Measurements from ENCODE around the gene SLC26A8. TPM values are rescaled to one million over a fixed set of nuclear protein-coding genes. Genes with fewer than 3 reads are reported as not detected.

SLC26A8 gene
- total RNA-seq, 1 donor from 2014 or later, result 1.2 TPM

DNA sequence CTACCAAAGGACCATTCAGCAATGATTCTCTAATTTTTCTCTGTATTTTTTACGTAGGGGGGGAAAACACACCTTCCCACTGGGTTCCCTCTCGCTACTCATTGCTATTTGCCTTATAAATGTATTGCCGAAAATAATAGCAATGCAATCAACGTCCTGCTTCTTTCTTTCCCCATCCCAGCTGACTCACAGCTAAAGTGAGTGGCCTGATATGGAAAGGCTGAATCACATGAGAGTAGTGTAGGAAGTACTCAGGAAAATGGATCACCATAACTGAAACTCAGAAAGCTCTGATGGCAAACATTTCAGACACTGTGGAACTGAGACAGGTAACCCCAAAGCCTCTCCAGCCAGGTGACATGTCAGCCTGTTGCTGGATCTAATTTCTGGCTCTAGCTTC lies 54.3 kb downstream of the SLC26A8 start:
- no peaks in the 10 kb centered on the region for H3K9me3 ChIP-seq
- ATAC-seq, result no peak
- no peak for TF ChIP-seq CTCF (IDR thresholded peaks at IDR 0.05)

GRCh38 chr6:35969646-35970045 lies 54.8 kb downstream of the SLC26A8 start:
- intact Hi-C loops (cut with DNase I), result no loop called here
- DNase-seq (no peak), ATAC-seq (no peak)
- Histone ChIP-seq H3K4me3 (no peak overlapping the region), H3K9me3 (no peaks in the 10 kb centered on the region), H3K4me1 (no peaks in the 10 kb centered on the region), H3K27me3 (ENCODE audit: low read depth) (no peaks in the 10 kb centered on the region), H3K36me3 (no peaks in the 10 kb centered on the region), H3K27ac (no peak overlapping the region)
- TF ChIP-seq CTCF (IDR thresholded peaks at IDR 0.05), result no peak

More for the DNA sequence above, 54.3 kb downstream of the SLC26A8 start:
- no peak overlapping the region for H3K4me3 ChIP-seq
- intact Hi-C loops (cut with DNase I), result no loop called here
- no peaks in the 10 kb centered on the region for H3K27me3 ChIP-seq (ENCODE audit: low read depth)
- DNase-seq, result no peak
- no peaks in the 10 kb centered on the region for H3K36me3 ChIP-seq
- H3K4me1 ChIP-seq, result no peaks in the 10 kb centered on the region
- no peak overlapping the region for H3K27ac ChIP-seq

DNA sequence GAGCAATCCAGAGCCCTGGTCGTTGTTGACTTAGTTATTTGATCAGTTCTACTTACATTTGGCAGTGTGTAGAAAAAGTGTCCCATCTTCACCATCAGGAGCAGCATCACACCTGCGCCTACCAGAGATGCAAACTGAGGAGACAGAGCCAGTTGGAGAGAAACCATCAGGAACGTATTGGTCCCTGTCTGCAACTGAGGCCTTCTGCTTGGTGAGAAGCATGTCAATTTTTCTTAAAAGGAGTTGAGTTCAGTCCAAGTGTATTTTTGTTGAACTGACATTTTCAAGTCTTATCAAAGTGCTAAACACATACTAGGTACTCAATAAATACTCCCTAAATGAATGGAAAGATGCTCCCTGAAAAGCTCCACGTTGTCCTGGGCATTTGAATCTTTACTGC lies 55.6 kb downstream of the SLC26A8 start:
- no peaks in the 10 kb centered on the region for H3K36me3 ChIP-seq
- no peaks in the 10 kb centered on the region for H3K9me3 ChIP-seq
- no peaks in the 10 kb centered on the region for H3K4me1 ChIP-seq
- intact Hi-C loops (cut with DNase I), result no loop called here
- no peak for DNase-seq
- ATAC-seq, result no peak
- no peak overlapping the region for H3K27ac ChIP-seq
- no peak for TF ChIP-seq CTCF (IDR thresholded peaks at IDR 0.05)
- H3K4me3 ChIP-seq, result no peak overlapping the region
- H3K27me3 ChIP-seq (ENCODE audit: low read depth), result no peaks in the 10 kb centered on the region

DNA sequence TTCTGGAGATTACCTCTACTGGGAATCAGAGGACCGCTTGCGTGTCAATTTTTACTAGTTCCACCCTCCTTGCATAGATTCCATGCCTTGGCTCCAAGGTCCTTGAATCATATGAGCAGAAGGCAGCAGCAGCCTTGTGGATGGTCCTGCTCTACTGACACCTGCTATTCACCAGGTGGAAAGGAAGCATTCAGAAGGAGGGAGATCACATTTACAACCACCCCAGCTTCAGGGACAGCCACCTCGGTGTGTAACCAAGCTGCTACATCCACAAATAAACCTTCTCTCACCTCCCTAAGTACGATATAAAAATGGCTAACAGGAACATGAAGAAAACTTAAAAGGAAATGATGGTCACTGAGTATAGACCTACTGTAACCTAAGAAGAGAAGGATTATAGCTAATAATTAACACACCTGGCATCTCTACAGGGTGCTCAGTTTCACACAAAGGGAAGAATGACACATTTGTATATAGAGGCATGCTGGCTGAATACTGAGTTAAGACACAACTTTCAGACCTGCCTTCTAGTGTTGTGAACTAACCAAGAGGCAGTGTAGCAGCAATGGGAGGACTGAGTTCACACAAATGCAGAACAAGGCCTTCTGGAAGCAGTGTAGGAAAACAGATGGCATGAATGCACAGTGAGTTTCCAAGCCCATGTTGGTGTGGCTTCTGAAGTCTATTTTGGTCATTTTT lies 57.2 kb downstream of the SLC26A8 start:
- no peak overlapping the region for H3K4me3 ChIP-seq
- ATAC-seq, result no peak
- H3K36me3 ChIP-seq, result no peaks in the 10 kb centered on the region
- H3K9me3 ChIP-seq, result no peaks in the 10 kb centered on the region
- no peak overlapping the region for H3K27ac ChIP-seq
- H3K4me1 ChIP-seq, result no peaks in the 10 kb centered on the region
- DNase-seq, result no peak
- intact Hi-C loops (cut with DNase I), result no loop called here
- H3K27me3 ChIP-seq (ENCODE audit: low read depth), result no peaks in the 10 kb centered on the region
- no peak for TF ChIP-seq CTCF (IDR thresholded peaks at IDR 0.05)

DNA sequence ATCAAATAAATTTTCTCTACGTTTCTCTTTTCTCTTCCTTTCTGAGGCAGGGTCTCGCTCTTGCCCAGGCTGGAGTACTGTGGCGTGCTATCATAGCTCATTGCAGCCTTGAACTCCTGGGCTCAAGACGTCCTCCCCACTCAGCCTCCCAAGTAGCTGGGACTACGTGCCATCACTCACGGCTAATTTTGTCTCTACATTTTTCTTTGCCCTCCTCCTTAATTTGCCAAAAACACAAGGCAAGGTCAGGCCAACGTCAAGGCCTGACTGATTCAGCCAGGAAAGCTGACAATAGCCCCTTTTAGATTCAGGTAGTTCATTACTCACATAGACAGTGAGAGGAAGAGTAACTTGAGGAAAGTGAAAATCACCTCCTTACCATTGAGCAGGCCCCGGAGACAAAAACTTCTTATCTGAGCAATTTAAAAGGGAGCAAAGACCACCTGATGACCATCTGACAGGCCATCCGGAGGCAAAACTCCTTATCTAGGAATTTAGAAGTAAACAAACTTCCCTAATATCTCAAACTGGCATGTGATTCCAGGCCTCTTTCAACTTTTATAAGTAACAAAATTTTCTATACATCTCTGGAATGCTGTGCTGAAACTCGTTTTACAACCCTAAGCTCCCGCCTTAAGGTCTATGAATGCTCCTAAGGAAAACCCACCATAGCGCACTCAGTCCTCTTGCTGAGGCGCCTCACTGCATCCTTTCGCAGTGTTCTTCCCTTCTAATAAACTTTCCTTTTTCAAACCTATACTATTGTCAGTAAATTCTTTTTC lies 61.5 kb downstream of the SLC26A8 start:
- H3K36me3 ChIP-seq, result no peaks in the 10 kb centered on the region
- DNase-seq, result no peak
- H3K9me3 ChIP-seq, result no peaks in the 10 kb centered on the region
- H3K4me3 ChIP-seq, result no peak overlapping the region
- ATAC-seq, result no peak
- intact Hi-C loops (cut with DNase I), result no loop called here
- no peak overlapping the region for H3K27ac ChIP-seq
- no peak for TF ChIP-seq CTCF (IDR thresholded peaks at IDR 0.05)
- no peaks in the 10 kb centered on the region for H3K4me1 ChIP-seq
- no peaks in the 10 kb centered on the region for H3K27me3 ChIP-seq (ENCODE audit: low read depth)

All from lower lobe of right lung (tissue), 2 donors.